ENCODE results near the gene DNAI1.

The DNAI1 gene

GRCh38 chr9:34520096-34520495 lies 61.5 kb downstream of the DNAI1 start:
- DNase-seq (ENCODE audit: extremely low read depth, low read depth): no peak
- H3K4me3 ChIP-seq (replicated peaks; ENCODE audit: low read depth, low read length): no peak overlapping the region
- TF ChIP-seq CTCF (IDR thresholded peaks at IDR 0.05; ENCODE audit: low read depth, low read length, missing control alignments): no peak

- no peak for DNase-seq (ENCODE audit: extremely low read depth, low read depth)
- no peak for TF ChIP-seq CTCF (IDR thresholded peaks at IDR 0.05; ENCODE audit: low read depth, low read length, missing control alignments)
- no peak overlapping the region for H3K4me3 ChIP-seq (replicated peaks; ENCODE audit: low read depth, low read length)
Observed at GRCh38 chr9:34520505-34521385, 62.1 kb downstream of the DNAI1 start.

GRCh38 chr9:34521406-34522045 lies 62.9 kb downstream of the DNAI1 start:
- no peak for TF ChIP-seq CTCF (IDR thresholded peaks at IDR 0.05; ENCODE audit: low read depth, low read length, missing control alignments)
- DNase-seq (ENCODE audit: extremely low read depth, low read depth): no peak
- H3K4me3 ChIP-seq (replicated peaks; ENCODE audit: low read depth, low read length): no peak overlapping the region

GRCh38 chr9:34522091-34522887 lies 63.7 kb downstream of the DNAI1 start:
- DNase-seq (ENCODE audit: extremely low read depth, low read depth): no peak
- no peak for TF ChIP-seq CTCF (IDR thresholded peaks at IDR 0.05; ENCODE audit: low read depth, low read length, missing control alignments)
- H3K4me3 ChIP-seq (replicated peaks; ENCODE audit: low read depth, low read length): peak overlapping the region; percentile 34

DNA sequence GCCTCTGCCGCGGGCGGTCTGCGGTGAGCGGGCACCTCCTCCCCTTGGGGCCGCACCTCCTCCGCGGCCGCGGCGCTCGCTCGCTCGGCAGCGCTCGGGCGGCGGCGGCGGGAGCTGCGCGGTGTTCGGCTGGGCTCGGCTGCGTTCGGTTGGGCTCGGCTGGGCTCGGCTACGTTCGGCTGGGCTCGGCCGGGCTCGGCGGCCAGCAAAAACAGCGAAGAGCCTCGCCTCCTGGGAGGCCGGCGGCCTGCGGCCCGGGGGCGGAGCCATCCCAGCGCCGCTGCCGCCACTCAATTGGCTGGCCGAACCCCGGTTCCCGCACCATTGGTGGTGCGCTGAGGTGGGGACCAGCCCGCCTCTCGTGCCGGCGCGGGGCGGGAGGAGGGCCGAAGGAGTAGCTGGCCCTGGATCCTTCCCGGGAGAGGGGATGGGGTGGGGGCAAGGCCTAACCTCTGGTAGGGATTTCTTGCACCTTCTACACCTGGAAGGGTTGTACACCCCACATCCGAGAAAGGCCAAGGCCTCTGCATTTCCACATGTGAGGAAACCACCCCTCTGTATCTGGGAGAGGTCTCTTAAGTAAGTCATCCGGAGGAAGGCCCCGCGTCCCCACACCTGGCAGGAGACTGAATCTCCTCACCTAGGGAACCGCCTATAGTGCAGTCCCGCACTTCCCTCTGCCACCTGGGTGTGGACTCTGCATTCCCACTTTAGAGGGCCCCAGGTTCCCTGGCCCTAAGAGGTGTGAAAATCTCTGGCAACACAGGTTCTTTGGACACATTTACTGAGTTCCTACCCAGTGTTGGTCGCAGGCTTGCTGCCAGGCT lies 64.6 kb downstream of the DNAI1 start, which contains the start of gene ENHO:
TSS of gene ENHO (minus strand) at position 20 of the 827 bp plus-strand sequence. CDS start 1,295 bp downstream, outside the sequence.
- peak; percentile 20 for DNase-seq (ENCODE audit: extremely low read depth, low read depth)
- no peak for TF ChIP-seq CTCF (IDR thresholded peaks at IDR 0.05; ENCODE audit: low read depth, low read length, missing control alignments)
- H3K4me3 ChIP-seq (replicated peaks; ENCODE audit: low read depth, low read length): peak within 1 kb of the TSS; percentile 34

- H3K4me3 ChIP-seq (replicated peaks; ENCODE audit: low read depth, low read length): no peak overlapping the region
- TF ChIP-seq CTCF (IDR thresholded peaks at IDR 0.05; ENCODE audit: low read depth, low read length, missing control alignments): no peak
- no peak for DNase-seq (ENCODE audit: extremely low read depth, low read depth)
Observed at GRCh38 chr9:34524349-34524748, 65.7 kb downstream of the DNAI1 start.
